HCT116 (cell line): Measurements from ENCODE around the gene PLD4. TPM values are rescaled to one million over a fixed set of nuclear protein-coding genes. Genes with fewer than 3 reads are reported as not detected.

Experiments
- ATAC-seq: fragments of 200-7000 bp; cut with Tn5 transposase; 2 replicates; pipeline ENCODE4 v1.9.1; 2020; ENCODE audit warnings: mild to moderate bottlenecking, moderate library complexity
- BruUV-seq: library from RNA; stranded (reverse); fragments of 400-500 nt; replicated peaks from 2 replicates; lab custom pipeline; 2021; lab: Mats Ljungman, UMichigan
- CTCF ChIA-PET: fragments of 300-600 bp; sonication (Branson Sonifier 250); formaldehyde crosslinking; loops from one replicate; lab custom pipeline; 2021; ENCODE audit warnings: antibody characterized with exemption; lab: Charles Lee
- POLR2A ChIA-PET: fragments of 300-600, 350-600 bp; sonication (Branson Sonifier 250); formaldehyde crosslinking; loops from one replicate; lab custom pipeline; 2021; ENCODE audit warnings: antibody characterized with exemption; lab: Charles Lee
- RAD21 ChIA-PET, 2 experiments: fragments of 300-600 bp; sonication (Branson Sonifier 250); formaldehyde crosslinking; loops; one replicate each; lab custom pipeline; 2023; ENCODE audit warnings: low total read pairs in 2 of 2; ENCODE audit not compliant: uncharacterized antibody in 2 of 2, unreplicated experiment in 2 of 2, low non-redundant PET in 1 of 2; lab: Charles Lee
- DNase-seq: peaks from one replicate; pipeline ENCODE4 v3.0.0-alpha.2; 2010; ENCODE audit warnings: low read depth, low spot score
- H2AFZ ChIP-seq: fragments of 200-600 bp; shearing (Covaris generic), sonication (generic); 2 replicates; pipeline ENCODE4 v1.6.1; 2017; ENCODE audit warnings: low read depth, mixed run types, mixed read lengths, antibody characterized with exemption, low read length; ENCODE audit not compliant: poor library complexity, severe bottlenecking
- H3K27ac ChIP-seq: 2 replicates; pipeline ENCODE4 v1.5.1; 2012; ENCODE audit warnings: low read depth, low read length
- H3K27me3 ChIP-seq: fragments of 200-600 bp; sonication (generic); 2 replicates; pipeline ENCODE4 v1.6.1; 2016; ENCODE audit warnings: mixed run types, low read length, mixed read lengths; ENCODE audit not compliant: insufficient read depth
- H3K36me3 ChIP-seq, 2 experiments: fragments of 200-500 bp in 1 of 2; fragments of 200-600 bp in 1 of 2; sonication (Bioruptor generic) in 1 of 2; sonication (generic) in 1 of 2; 2 replicates each; pipeline versions ENCODE4 v1.5.1 to v1.6.1; 2014 to 2016; ENCODE audit warnings: low read length in 2 of 2, inconsistent platforms in 1 of 2, mixed read lengths in 1 of 2, mixed run types in 1 of 2; ENCODE audit not compliant: insufficient read depth in 2 of 2, control insufficient read depth in 1 of 2
- H3K4me1 ChIP-seq, 2 experiments: fragments of 200-600 bp in 1 of 2; sonication (generic) in 1 of 2; 2 replicates each; pipeline versions ENCODE4 v1.5.1 to v1.6.1; 2012 to 2017; ENCODE audit warnings: low read length in 2 of 2, inconsistent platforms in 1 of 2, mild to moderate bottlenecking in 1 of 2, mixed read lengths in 1 of 2, mixed run types in 1 of 2, moderate library complexity in 1 of 2; ENCODE audit not compliant: insufficient read depth in 2 of 2, control insufficient read depth in 1 of 2
- H3K4me2 ChIP-seq: fragments of 200-600 bp; sonication (generic); 2 replicates; pipeline ENCODE4 v1.6.1; 2017; ENCODE audit warnings: mixed run types, low read length, mixed read lengths
- H3K4me3 ChIP-seq, 2 experiments: fragments of 200-600 bp in 1 of 2; sonication (generic) in 1 of 2; replicated peaks in 1 of 2; 2 replicates each; pipeline ENCODE4 v1.5.1; 2011 to 2016; ENCODE audit warnings: low read length in 2 of 2, control low read depth in 1 of 2, low read depth in 1 of 2, mild to moderate bottlenecking in 1 of 2, mixed read lengths in 1 of 2, mixed run types in 1 of 2
- H3K79me2 ChIP-seq: fragments of 200-600 bp; sonication (generic); 2 replicates; pipeline ENCODE4 v1.6.1; 2017; ENCODE audit warnings: mild to moderate bottlenecking, mixed run types, low read length, moderate library complexity, mixed read lengths; ENCODE audit not compliant: insufficient read depth
- H3K9ac ChIP-seq: fragments of 200-600 bp; sonication (generic); 2 replicates; pipeline ENCODE4 v1.6.1; 2016; ENCODE audit warnings: low read length, mixed read lengths
- H3K9me2 ChIP-seq: fragments of 200-600 bp; sonication (generic), shearing (Covaris generic); 2 replicates; pipeline ENCODE4 v1.6.1; 2017; ENCODE audit warnings: mixed run types, mild to moderate bottlenecking, moderate library complexity; ENCODE audit not compliant: insufficient read depth
- H3K9me3 ChIP-seq, 2 experiments: fragments of 200-500 bp in 1 of 2; fragments of 200-600 bp in 1 of 2; sonication (Bioruptor generic) in 1 of 2; sonication (generic) in 1 of 2; 2 replicates each; pipeline ENCODE4 v1.6.1; 2014 to 2017; ENCODE audit warnings: low read length in 2 of 2, mixed read lengths in 2 of 2, inconsistent platforms in 1 of 2, low read depth in 1 of 2, mild to moderate bottlenecking in 1 of 2, mixed run types in 1 of 2, moderate library complexity in 1 of 2; ENCODE audit not compliant: control insufficient read depth in 1 of 2, insufficient read depth in 1 of 2
- H4K20me1 ChIP-seq: fragments of 200-600 bp; sonication (generic), shearing (Covaris generic); 2 replicates; pipeline ENCODE4 v1.6.1; 2017; ENCODE audit warnings: mixed run types, mild to moderate bottlenecking, moderate library complexity; ENCODE audit not compliant: insufficient read depth
- CBX3 ChIP-seq: IDR thresholded peaks from 2 replicates; pipeline ENCODE4 v1.6.1; 2012; ENCODE audit warnings: low read depth
- CEBPB ChIP-seq: IDR thresholded peaks from 2 replicates; pipeline ENCODE4 v1.6.1; 2012; ENCODE audit warnings: low read depth
- EGR1 ChIP-seq: IDR thresholded peaks from 2 replicates; pipeline ENCODE4 v1.6.1; 2012; ENCODE audit warnings: low read depth
- EZH2 ChIP-seq: fragments of 200-600 bp; sonication (generic); IDR thresholded peaks from 2 replicates; pipeline ENCODE4 v1.6.1; 2017; ENCODE audit warnings: antibody characterized with exemption, mixed run types
- EZH2phosphoT487 ChIP-seq: fragments of 200-600 bp; IDR thresholded peaks from 2 replicates; pipeline ENCODE4 v1.6.1; 2018; ENCODE audit warnings: antibody characterized with exemption, borderline replicate concordance
- POLR2A ChIP-seq: IDR thresholded peaks from 2 replicates; pipeline ENCODE4 v1.7.0; 2011; ENCODE audit warnings: borderline replicate concordance; ENCODE audit not compliant: insufficient read depth, insufficient read length; ENCODE audit errors: extremely low read depth
- SRF ChIP-seq: IDR thresholded peaks from 2 replicates; pipeline ENCODE4 v1.6.1; 2012; ENCODE audit warnings: low read depth
- TCF7L2 ChIP-seq: IDR thresholded peaks from 2 replicates; pipeline ENCODE4 v1.7.0; 2011; ENCODE audit warnings: borderline replicate concordance, inconsistent platforms; ENCODE audit not compliant: insufficient read depth, insufficient read length; ENCODE audit errors: extremely low read depth
- YY1 ChIP-seq: IDR thresholded peaks from 2 replicates; pipeline ENCODE4 v1.6.1; 2011; ENCODE audit warnings: low read length, low read depth, moderate library complexity, mild to moderate bottlenecking; ENCODE audit not compliant: insufficient replicate concordance; ENCODE audit errors: extremely low read depth
- ZFX ChIP-seq: fragments of 450-650 bp; IDR thresholded peaks from 2 replicates; pipeline ENCODE4 v1.6.1; 2017
- ZNF274 ChIP-seq: fragments of 200-500 bp; sonication (Bioruptor generic); IDR thresholded peaks from 2 replicates; pipeline ENCODE4 v1.6.1; 2014; ENCODE audit warnings: mild to moderate bottlenecking, low read depth, low read length, inconsistent platforms
- intact Hi-C: fragments of 100-400 bp; cut with micrococcal nuclease; formaldehyde crosslinking; loops from 2 replicates; pipeline ENCODE4 v1.10.0; 2022
- total RNA-seq: library from RNA; stranded (reverse); gene quantifications from one replicate; pipeline ENCODE4 v1.2.1, GENCODE V29; 2021; ENCODE audit not compliant: unreplicated experiment
- TF ChIP-seq, protein P1 (sequence below): IDR thresholded peaks from 2 replicates; pipeline ENCODE4 v1.6.1; 2012
- TF ChIP-seq, protein P2 (sequence below): IDR thresholded peaks from 2 replicates; pipeline ENCODE4 v1.6.1; 2012; ENCODE audit warnings: low read depth
- TF ChIP-seq, protein P3 (sequence below): IDR thresholded peaks from 2 replicates; pipeline ENCODE4 v1.6.1; 2011; ENCODE audit warnings: mild to moderate bottlenecking, low read length, moderate library complexity; ENCODE audit not compliant: insufficient replicate concordance; ENCODE audit errors: extremely low read depth
- TF ChIP-seq, protein P4 (sequence below), 3 experiments: fragments of 200-600 bp in 1 of 3; sonication (generic) in 1 of 3; IDR thresholded peaks in 2 of 3; conservative IDR thresholded peaks in 1 of 3; 2 replicates each; pipeline ENCODE4 v1.5.1; 2012 to 2017; ENCODE audit warnings: low read depth in 2 of 3, low read length in 2 of 3, antibody characterized with exemption in 1 of 3, borderline replicate concordance in 1 of 3, control low read depth in 1 of 3, mild to moderate bottlenecking in 1 of 3, mixed read lengths in 1 of 3, mixed run types in 1 of 3, moderate library complexity in 1 of 3; ENCODE audit not compliant: insufficient read depth in 1 of 3

The PLD4 gene
- total RNA-seq, 1 experiment from 2014 or later = 0.12 TPM

DNA sequence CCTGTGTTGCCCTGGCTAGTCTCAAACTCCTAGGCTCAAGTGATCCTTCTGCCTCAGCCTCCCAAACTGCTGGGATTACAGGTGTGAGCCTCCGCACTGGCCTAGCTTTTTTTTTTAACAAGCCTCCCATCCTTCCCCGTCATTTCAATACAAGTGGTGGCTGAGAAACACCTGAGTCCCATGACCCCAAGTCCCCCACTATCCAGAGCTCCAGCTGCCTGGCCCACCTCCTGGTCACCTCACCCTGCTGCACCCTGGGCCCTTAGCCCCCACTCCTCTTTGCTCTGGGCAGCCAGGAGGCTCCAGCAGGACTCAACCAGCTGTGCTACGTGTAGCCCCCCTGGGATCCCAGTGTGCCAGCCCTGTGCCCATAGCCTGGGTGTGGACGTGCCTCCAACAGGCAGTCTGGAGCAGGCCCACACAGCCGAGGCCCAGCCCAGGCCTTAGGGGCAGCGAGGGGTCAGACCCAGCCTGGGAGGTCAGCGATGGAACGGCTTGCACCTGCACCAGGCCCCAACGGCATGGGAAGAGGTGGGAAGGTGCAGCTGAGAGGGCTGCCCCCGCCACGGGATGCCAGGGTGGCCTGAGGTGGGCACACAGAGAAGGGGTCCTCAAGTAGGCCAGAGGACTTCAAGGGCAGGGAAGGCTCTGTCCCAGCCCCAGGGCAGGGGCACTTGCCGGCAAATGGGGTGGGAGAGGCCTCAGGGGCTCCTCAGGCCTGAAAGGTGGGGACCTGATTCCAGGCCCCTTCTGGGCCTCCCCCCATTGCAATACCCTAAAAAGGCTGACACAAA is 47.0 kb downstream of the PLD4 start:
- H3K79me2 ChIP-seq = no peaks in the 10 kb centered on the region
- intact Hi-C loops = loop anchor here (2.0 to 10.0 kb wide), 4 partner anchors 49 to 193 kb away; partner anchors contain the start of genes CDCA4 and JAG2
- peaks cover 81 to 100% of the 10 kb centered on the region in 2 experiments for H3K4me1 ChIP-seq
- H3K9ac ChIP-seq = peak overlapping the region; percentile 80
- H3K36me3 ChIP-seq = no peaks in the 10 kb centered on the region
- DNase-seq (no peak), ATAC-seq (no peak)
- no peaks in the 10 kb centered on the region for H4K20me1 ChIP-seq
- no TSS peak for BruUV-seq
- no peaks in the 10 kb centered on the region for H3K9me2 ChIP-seq
- no peak overlapping the region for H2AFZ ChIP-seq
- peak overlapping the region; percentile 98 for H3K27ac ChIP-seq
- CTCF ChIA-PET = interaction anchor here (0.6 to 5.3 kb wide), 5 partner anchors 14 to 95 kb away, joined by 3 to 56 read pairs (median 4); partner anchors contain the start of gene CLBA1
- H3K9me3 ChIP-seq = no peaks in the 10 kb centered on the region
- H3K27me3 ChIP-seq = no peaks in the 10 kb centered on the region
- H3K4me2 ChIP-seq = peak overlapping the region; percentile 90
- RAD21 ChIA-PET = no interaction called here
- TF ChIP-seq YY1 = no peak
- no peak for TF ChIP-seq EZH2phosphoT487
- no peak for TF ChIP-seq CEBPB
- TF ChIP-seq, protein P1, sequence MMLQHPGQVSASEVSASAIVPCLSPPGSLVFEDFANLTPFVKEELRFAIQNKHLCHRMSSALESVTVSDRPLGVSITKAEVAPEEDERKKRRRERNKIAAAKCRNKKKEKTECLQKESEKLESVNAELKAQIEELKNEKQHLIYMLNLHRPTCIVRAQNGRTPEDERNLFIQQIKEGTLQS = no peak
- TF ChIP-seq CBX3 = no peak
- TF ChIP-seq, protein P2, sequence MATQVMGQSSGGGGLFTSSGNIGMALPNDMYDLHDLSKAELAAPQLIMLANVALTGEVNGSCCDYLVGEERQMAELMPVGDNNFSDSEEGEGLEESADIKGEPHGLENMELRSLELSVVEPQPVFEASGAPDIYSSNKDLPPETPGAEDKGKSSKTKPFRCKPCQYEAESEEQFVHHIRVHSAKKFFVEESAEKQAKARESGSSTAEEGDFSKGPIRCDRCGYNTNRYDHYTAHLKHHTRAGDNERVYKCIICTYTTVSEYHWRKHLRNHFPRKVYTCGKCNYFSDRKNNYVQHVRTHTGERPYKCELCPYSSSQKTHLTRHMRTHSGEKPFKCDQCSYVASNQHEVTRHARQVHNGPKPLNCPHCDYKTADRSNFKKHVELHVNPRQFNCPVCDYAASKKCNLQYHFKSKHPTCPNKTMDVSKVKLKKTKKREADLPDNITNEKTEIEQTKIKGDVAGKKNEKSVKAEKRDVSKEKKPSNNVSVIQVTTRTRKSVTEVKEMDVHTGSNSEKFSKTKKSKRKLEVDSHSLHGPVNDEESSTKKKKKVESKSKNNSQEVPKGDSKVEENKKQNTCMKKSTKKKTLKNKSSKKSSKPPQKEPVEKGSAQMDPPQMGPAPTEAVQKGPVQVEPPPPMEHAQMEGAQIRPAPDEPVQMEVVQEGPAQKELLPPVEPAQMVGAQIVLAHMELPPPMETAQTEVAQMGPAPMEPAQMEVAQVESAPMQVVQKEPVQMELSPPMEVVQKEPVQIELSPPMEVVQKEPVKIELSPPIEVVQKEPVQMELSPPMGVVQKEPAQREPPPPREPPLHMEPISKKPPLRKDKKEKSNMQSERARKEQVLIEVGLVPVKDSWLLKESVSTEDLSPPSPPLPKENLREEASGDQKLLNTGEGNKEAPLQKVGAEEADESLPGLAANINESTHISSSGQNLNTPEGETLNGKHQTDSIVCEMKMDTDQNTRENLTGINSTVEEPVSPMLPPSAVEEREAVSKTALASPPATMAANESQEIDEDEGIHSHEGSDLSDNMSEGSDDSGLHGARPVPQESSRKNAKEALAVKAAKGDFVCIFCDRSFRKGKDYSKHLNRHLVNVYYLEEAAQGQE = no peak
- no peak for TF ChIP-seq EGR1
- no peak for TF ChIP-seq SRF
- TF ChIP-seq, protein P3, sequence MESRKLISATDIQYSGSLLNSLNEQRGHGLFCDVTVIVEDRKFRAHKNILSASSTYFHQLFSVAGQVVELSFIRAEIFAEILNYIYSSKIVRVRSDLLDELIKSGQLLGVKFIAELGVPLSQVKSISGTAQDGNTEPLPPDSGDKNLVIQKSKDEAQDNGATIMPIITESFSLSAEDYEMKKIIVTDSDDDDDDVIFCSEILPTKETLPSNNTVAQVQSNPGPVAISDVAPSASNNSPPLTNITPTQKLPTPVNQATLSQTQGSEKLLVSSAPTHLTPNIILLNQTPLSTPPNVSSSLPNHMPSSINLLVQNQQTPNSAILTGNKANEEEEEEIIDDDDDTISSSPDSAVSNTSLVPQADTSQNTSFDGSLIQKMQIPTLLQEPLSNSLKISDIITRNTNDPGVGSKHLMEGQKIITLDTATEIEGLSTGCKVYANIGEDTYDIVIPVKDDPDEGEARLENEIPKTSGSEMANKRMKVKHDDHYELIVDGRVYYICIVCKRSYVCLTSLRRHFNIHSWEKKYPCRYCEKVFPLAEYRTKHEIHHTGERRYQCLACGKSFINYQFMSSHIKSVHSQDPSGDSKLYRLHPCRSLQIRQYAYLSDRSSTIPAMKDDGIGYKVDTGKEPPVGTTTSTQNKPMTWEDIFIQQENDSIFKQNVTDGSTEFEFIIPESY = no peak
- TF ChIP-seq ZFX = no peak
- no peak for TF ChIP-seq POLR2A
- no peak for TF ChIP-seq TCF7L2
- TF ChIP-seq EZH2 = no peak
- TF ChIP-seq, protein P4, sequence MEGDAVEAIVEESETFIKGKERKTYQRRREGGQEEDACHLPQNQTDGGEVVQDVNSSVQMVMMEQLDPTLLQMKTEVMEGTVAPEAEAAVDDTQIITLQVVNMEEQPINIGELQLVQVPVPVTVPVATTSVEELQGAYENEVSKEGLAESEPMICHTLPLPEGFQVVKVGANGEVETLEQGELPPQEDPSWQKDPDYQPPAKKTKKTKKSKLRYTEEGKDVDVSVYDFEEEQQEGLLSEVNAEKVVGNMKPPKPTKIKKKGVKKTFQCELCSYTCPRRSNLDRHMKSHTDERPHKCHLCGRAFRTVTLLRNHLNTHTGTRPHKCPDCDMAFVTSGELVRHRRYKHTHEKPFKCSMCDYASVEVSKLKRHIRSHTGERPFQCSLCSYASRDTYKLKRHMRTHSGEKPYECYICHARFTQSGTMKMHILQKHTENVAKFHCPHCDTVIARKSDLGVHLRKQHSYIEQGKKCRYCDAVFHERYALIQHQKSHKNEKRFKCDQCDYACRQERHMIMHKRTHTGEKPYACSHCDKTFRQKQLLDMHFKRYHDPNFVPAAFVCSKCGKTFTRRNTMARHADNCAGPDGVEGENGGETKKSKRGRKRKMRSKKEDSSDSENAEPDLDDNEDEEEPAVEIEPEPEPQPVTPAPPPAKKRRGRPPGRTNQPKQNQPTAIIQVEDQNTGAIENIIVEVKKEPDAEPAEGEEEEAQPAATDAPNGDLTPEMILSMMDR (IDR thresholded peaks at IDR 0.05 in 2 of 3, conservative IDR thresholded peaks at IDR 0.05 in 1 of 3; ENCODE audit: borderline replicate concordance in 1 of 3, insufficient read depth in 1 of 3, low read depth in 2 of 3, low read length in 2 of 3) = no peak
- TF ChIP-seq ZNF274 = no peak
- POLR2A ChIA-PET = interaction anchor here (1.5 to 2.5 kb wide), 5 partner anchors 8 to 64 kb away, joined by 5 to 10 read pairs (median 6); partner anchors contain the start of genes CDCA4 and CLBA1
- H3K4me3 ChIP-seq = peak overlapping the region; percentile 31 to 41
